GM10248 (cell line): ENCODE measurements around the gene NFIA.

Experiments used
- CTCF ChIA-PET: fragments of 300-600 bp; sonication (Branson Sonifier 250); formaldehyde crosslinking; extraction: SDS; loops from one replicate; lab custom pipeline; 2021; ENCODE audit warnings: antibody characterized with exemption; lab: Yijun Ruan, JAX
- POLR2A ChIA-PET: fragments of 350-650 bp; sonication (Branson Sonifier 250); formaldehyde crosslinking; extraction: SDS; loops from one replicate; lab custom pipeline; 2020; ENCODE audit warnings: antibody characterized with exemption; lab: Yijun Ruan, JAX
- DNase-seq: peaks from one replicate; pipeline ENCODE4 v3.0.0; 2012; ENCODE audit errors: extremely low spot score
- TF ChIP-seq, protein P1 (sequence below): IDR thresholded peaks from 2 replicates; pipeline ENCODE4 v1.5.1; 2012; ENCODE audit warnings: mild to moderate bottlenecking, low read depth; ENCODE audit errors: extremely low read depth, missing control alignments, control extremely low read depth

Gene NFIA

DNA sequence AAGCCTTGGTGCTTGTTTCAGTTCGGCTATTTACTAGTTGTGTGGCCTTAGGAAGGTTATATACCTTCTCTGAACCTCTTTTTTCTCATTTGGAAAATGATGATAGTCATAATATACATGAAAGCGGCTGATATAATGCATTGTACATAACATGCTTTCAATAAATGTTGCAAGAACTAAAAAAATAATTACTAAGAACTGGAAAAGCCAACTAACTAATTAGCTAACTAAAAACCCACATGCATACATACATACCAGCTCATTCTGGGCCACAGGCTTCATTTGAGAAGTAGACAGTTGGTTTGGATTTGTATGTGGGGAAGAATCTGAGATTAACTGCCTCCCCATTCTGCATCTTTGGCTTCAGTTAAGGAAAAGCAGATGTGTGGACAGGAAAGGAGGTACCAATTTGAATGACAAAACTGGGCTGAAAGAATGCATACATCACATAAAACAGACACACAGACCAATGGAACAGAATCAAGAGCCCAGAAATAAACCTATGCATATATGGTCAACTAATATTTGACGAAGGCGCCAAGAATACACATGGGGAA is 424.7 kb downstream of the NFIA start:
- ChIA-PET CTCF (interaction anchor here (1.1 kb wide), 1 partner anchor 11 kb away, joined by 3 read pairs; no protein-coding TSS in a partner anchor), POLR2A (no interaction called here)
- no peak for DNase-seq
- TF ChIP-seq, protein P1, sequence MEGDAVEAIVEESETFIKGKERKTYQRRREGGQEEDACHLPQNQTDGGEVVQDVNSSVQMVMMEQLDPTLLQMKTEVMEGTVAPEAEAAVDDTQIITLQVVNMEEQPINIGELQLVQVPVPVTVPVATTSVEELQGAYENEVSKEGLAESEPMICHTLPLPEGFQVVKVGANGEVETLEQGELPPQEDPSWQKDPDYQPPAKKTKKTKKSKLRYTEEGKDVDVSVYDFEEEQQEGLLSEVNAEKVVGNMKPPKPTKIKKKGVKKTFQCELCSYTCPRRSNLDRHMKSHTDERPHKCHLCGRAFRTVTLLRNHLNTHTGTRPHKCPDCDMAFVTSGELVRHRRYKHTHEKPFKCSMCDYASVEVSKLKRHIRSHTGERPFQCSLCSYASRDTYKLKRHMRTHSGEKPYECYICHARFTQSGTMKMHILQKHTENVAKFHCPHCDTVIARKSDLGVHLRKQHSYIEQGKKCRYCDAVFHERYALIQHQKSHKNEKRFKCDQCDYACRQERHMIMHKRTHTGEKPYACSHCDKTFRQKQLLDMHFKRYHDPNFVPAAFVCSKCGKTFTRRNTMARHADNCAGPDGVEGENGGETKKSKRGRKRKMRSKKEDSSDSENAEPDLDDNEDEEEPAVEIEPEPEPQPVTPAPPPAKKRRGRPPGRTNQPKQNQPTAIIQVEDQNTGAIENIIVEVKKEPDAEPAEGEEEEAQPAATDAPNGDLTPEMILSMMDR: no peak
